ENCODE data around the gene CYP4F11.

CYP4F11 gene

GRCh38 chr19:15862444-15862843, 71.9 kb downstream of the CYP4F11 start:
- TF ChIP-seq, protein P1, sequence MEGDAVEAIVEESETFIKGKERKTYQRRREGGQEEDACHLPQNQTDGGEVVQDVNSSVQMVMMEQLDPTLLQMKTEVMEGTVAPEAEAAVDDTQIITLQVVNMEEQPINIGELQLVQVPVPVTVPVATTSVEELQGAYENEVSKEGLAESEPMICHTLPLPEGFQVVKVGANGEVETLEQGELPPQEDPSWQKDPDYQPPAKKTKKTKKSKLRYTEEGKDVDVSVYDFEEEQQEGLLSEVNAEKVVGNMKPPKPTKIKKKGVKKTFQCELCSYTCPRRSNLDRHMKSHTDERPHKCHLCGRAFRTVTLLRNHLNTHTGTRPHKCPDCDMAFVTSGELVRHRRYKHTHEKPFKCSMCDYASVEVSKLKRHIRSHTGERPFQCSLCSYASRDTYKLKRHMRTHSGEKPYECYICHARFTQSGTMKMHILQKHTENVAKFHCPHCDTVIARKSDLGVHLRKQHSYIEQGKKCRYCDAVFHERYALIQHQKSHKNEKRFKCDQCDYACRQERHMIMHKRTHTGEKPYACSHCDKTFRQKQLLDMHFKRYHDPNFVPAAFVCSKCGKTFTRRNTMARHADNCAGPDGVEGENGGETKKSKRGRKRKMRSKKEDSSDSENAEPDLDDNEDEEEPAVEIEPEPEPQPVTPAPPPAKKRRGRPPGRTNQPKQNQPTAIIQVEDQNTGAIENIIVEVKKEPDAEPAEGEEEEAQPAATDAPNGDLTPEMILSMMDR (IDR thresholded peaks at IDR 0.05) = no peak

All from LNCAP (cell line).